GM12891 (cell line): ENCODE results near the gene TMPRSS5.

ENCODE experiments used
- POLR2A ChIP-seq: IDR thresholded peaks from 2 replicates; pipeline ENCODE4 v1.6.1; 2011; ENCODE audit warnings: low read depth, low read length, control low read depth
- POLR2AphosphoS5 ChIP-seq: IDR thresholded peaks from 2 replicates; pipeline ENCODE4 v1.6.1; 2011; ENCODE audit warnings: low read depth, low read length, control low read depth
- POU2F2 ChIP-seq: IDR thresholded peaks from 2 replicates; pipeline ENCODE4 v1.6.1; 2011; ENCODE audit warnings: low read depth, mild to moderate bottlenecking, control low read depth, low read length, moderate library complexity
- SPI1 ChIP-seq: IDR thresholded peaks from 2 replicates; pipeline ENCODE4 v1.6.1; 2011; ENCODE audit warnings: low read depth, low read length, control low read depth
- TAF1 ChIP-seq: IDR thresholded peaks from 2 replicates; pipeline ENCODE4 v1.6.1; 2011; ENCODE audit warnings: low read depth, low read length, control low read depth

DNA sequence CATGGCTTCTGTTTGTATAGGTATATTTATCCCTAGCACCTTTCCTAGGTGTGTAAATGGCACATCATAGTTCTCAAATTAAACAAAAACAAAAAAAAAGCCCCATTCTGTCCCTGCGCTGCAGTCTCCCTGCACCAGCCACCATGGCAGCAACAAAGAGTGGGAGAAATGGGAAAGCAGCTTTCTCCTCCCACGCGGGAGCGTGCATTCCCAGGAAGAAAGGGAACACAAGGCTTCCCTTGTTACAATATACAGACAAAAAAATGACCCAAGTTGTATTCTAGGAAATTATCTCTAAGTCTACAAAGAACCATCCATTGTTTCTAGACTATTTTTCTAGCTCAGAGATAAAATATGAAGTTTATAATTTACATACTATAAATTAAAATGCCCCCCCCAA is 16.1 kb upstream of the TMPRSS5 start:
- no peak for TF ChIP-seq SPI1
- no peak for TF ChIP-seq POLR2AphosphoS5
- TF ChIP-seq POLR2A, result no peak
- TF ChIP-seq TAF1, result no peak
- TF ChIP-seq POU2F2, result no peak
